ENCODE data around the gene ANP32D.
"Not testable (repeated sequence)": the region's sequence is repeated elsewhere in the genome, so short reads cannot be mapped to it uniquely, and the experiment has no call there.

Gene ANP32D

GRCh38 chr12:48472259-48472658 is at the start of gene ANP32D:
ANP32D (plus strand) TSS chr12:48472559; CDS start chr12:48472665, 106 bp downstream.
- no peak for DNase-seq (ENCODE audit: low read depth in 2 of 2)

GRCh38 chr12:48423171-48423570 is 49.2 kb upstream of the ANP32D start:
- DNase-seq (ENCODE audit: low read depth in 2 of 2): no peak

GRCh38 chr12:48424644-48425043 is 47.7 kb upstream of the ANP32D start:
- no peak for DNase-seq (ENCODE audit: low read depth in 2 of 2)

GRCh38 chr12:48434016-48434415 is 38.3 kb upstream of the ANP32D start:
- DNase-seq (ENCODE audit: low read depth in 2 of 2): not testable (repeated sequence)

- DNase-seq (ENCODE audit: low read depth in 2 of 2): no peak
Observed at GRCh38 chr12:48441069-48441468, 31.3 kb upstream of the ANP32D start.

GRCh38 chr12:48442179-48442847 is 30.0 kb upstream of the ANP32D start:
- DNase-seq (ENCODE audit: low read depth in 2 of 2): no peak

GRCh38 chr12:48445538-48445937 is 26.8 kb upstream of the ANP32D start:
- DNase-seq (ENCODE audit: low read depth in 2 of 2): no peak

- DNase-seq (ENCODE audit: low read depth in 2 of 2): no peak
Observed at GRCh38 chr12:48446161-48446776, 26.1 kb upstream of the ANP32D start.

GRCh38 chr12:48447755-48448154 is 24.6 kb upstream of the ANP32D start:
- no peak for DNase-seq (ENCODE audit: low read depth in 2 of 2)

GRCh38 chr12:48451372-48451771 is 21.0 kb upstream of the ANP32D start:
- DNase-seq (ENCODE audit: low read depth in 2 of 2): no peak

GRCh38 chr12:48452961-48453360 is 19.4 kb upstream of the ANP32D start:
- not testable (repeated sequence) for DNase-seq (ENCODE audit: low read depth in 2 of 2)

GRCh38 chr12:48454667-48455066 is 17.7 kb upstream of the ANP32D start:
- DNase-seq (ENCODE audit: low read depth in 2 of 2): no peak

GRCh38 chr12:48455116-48455515 is 17.2 kb upstream of the ANP32D start:
- DNase-seq (ENCODE audit: low read depth in 2 of 2): no peak

GRCh38 chr12:48459259-48459658 is 13.1 kb upstream of the ANP32D start:
- DNase-seq (ENCODE audit: low read depth in 2 of 2): no peak

GRCh38 chr12:48469027-48469426 is 3.3 kb upstream of the ANP32D start:
- not testable (repeated sequence) for DNase-seq (ENCODE audit: low read depth in 2 of 2)

- no peak for DNase-seq (ENCODE audit: low read depth in 2 of 2)
Observed at GRCh38 chr12:48473061-48473460, 702 bp downstream of the ANP32D start.

- DNase-seq (ENCODE audit: low read depth in 2 of 2): not testable (repeated sequence)
Observed at GRCh38 chr12:48474497-48474896, 2.1 kb downstream of the ANP32D start.

- no peak for DNase-seq (ENCODE audit: low read depth in 2 of 2)
Observed at GRCh38 chr12:48482198-48482597, 9.8 kb downstream of the ANP32D start, which contains the start of gene C12orf54. C12orf54 (plus strand) TSS chr12:48482498; CDS start chr12:48483297, 799 bp downstream.

- DNase-seq (ENCODE audit: low read depth in 2 of 2): no peak
Observed at GRCh38 chr12:48482930-48483329, 10.6 kb downstream of the ANP32D start.

- no peak for DNase-seq (ENCODE audit: low read depth in 2 of 2)
Observed at GRCh38 chr12:48486261-48486660, 13.9 kb downstream of the ANP32D start.

- no peak for DNase-seq (ENCODE audit: low read depth in 2 of 2)
Observed at GRCh38 chr12:48486679-48487078, 14.3 kb downstream of the ANP32D start.

GRCh38 chr12:48489012-48489411 is 16.7 kb downstream of the ANP32D start:
- no peak for DNase-seq (ENCODE audit: low read depth in 2 of 2)

- DNase-seq (ENCODE audit: low read depth in 2 of 2): not testable (repeated sequence)
Observed at GRCh38 chr12:48489456-48489855, 17.1 kb downstream of the ANP32D start.

Data from activated CD4-positive, alpha-beta T cell treated with anti-CD3 and anti-CD28 coated beads for 24 hours (primary cell).